ENCODE measurements around the gene MYF5.

Gene MYF5

DNA sequence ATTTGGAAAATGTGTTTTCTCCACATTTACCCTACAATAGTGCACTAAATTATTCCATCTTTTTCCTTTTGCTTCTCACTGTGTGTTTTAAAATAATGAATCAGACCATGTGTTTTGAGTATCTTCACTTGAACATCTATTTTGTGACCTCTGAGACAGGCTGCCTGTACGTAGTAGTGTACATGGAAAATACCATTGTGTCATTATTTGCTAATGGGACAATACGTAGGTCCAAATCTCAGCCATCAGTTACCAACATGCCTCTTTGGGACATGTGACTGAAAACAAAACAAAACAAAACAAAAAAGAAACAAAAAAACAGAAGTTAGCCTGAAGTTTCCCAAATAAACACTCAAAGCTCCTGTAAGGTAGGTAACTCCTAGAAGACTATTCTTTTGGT, 16.4 kb upstream of the MYF5 start:
- Mint-ChIP-seq H3K27ac (no peak overlapping the region), H3K27me3 (no peaks in the 10 kb centered on the region), H3K4me3 (no peak overlapping the region), H3K4me1 (peaks cover 10% of the 10 kb centered on the region), H3K36me3 (no peaks in the 10 kb centered on the region), H3K9me3 (no peaks in the 10 kb centered on the region)
- no peak for ATAC-seq

DNA sequence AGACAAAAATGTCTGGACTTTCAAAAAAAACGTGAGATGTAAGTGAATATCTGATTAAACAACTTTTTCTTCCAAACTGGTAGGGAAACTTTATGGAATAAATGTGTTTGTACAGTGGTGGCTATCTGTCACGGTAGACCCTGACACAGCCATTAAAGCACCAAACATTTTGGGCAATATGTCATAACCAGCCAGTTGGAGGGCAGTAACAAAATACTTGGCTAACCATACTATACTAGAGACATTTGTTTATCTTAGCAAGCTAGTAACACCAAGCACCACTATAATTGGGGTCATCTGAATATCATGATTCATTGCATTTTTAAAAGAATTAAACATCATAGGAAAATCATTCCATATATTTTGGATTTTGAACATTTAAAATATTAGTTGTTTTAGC, 15.3 kb upstream of the MYF5 start:
- H3K4me1 Mint-ChIP-seq: peaks cover 10% of the 10 kb centered on the region
- no peaks in the 10 kb centered on the region for H3K27me3 Mint-ChIP-seq
- H3K9me3 Mint-ChIP-seq: no peaks in the 10 kb centered on the region
- ATAC-seq: no peak
- H3K36me3 Mint-ChIP-seq: no peaks in the 10 kb centered on the region
- no peak overlapping the region for H3K27ac Mint-ChIP-seq
- no peak overlapping the region for H3K4me3 Mint-ChIP-seq

DNA sequence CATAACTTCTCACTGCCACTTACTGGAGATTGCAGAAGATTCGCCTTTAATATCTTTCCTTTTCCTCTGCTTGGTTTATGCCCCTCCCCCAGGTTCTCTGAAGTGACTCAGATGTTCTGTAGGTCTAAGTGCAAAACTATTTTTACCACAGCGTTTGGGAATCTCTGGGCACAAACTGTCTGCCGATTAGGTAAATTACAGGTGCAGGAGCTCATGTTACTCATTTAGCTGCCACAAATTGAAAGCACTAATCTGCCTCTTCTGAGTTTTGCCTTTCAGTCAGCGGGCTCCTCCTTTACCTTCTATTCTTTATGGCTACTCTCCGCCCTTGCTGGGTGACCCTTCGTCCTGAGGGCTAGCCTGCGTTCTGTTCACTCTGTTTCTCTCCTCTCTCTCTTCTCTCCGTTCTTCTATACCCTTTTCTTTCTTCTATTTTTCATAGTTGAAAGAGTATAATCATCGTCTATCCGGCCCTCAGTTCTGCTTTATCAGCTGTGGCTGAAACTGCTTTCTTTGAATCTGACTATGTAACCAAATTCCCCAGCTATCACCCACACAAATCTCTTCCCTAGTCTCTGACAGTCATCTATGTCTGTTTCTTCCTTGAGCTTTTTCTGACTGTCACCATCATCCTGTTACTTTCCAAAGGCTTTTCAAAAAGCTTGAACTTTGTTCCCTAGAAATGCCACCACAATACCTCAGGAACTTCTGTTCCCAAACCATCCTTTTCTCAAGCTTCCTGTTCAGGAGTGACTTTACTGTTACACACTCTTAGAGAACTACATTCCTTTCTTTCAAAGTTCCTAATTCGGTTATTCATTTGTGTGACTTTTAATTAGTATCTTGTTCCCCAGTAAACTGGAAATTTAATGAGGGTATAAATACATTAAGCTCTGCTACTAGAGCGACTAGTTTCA, 13.6 kb upstream of the MYF5 start:
- no peaks in the 10 kb centered on the region for H3K9me3 Mint-ChIP-seq
- peak overlapping the region; percentile 40 for H3K4me3 Mint-ChIP-seq
- peaks cover 10% of the 10 kb centered on the region for H3K4me1 Mint-ChIP-seq
- peak; percentile 31 for ATAC-seq
- no peak overlapping the region for H3K27ac Mint-ChIP-seq
- no peaks in the 10 kb centered on the region for H3K36me3 Mint-ChIP-seq
- H3K27me3 Mint-ChIP-seq: peaks cover 10% of the 10 kb centered on the region

DNA sequence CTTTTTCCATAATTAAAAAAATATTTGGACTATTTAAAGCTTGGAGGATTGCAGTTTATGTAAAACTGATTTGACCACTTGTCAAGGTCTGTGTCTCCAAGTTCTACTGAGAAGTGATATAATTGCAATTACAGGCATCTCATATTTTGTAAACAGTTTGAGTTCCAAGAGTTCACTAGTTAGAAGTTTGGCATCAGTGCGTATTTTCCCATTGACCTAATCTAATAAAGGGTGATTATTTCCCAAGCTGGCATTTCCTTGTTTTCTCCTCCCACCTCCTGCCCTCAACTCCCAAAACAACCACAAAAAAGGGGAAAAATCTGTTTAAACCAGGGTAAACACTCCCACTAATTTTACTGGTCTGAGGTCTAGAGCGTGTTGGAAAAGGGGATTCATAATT, 12.3 kb upstream of the MYF5 start:
- H3K27ac Mint-ChIP-seq: no peak overlapping the region
- no peaks in the 10 kb centered on the region for H3K36me3 Mint-ChIP-seq
- no peak for ATAC-seq
- H3K9me3 Mint-ChIP-seq: no peaks in the 10 kb centered on the region
- peaks cover 10% of the 10 kb centered on the region for H3K4me1 Mint-ChIP-seq
- no peak overlapping the region for H3K4me3 Mint-ChIP-seq
- H3K27me3 Mint-ChIP-seq: peaks cover 22% of the 10 kb centered on the region

DNA sequence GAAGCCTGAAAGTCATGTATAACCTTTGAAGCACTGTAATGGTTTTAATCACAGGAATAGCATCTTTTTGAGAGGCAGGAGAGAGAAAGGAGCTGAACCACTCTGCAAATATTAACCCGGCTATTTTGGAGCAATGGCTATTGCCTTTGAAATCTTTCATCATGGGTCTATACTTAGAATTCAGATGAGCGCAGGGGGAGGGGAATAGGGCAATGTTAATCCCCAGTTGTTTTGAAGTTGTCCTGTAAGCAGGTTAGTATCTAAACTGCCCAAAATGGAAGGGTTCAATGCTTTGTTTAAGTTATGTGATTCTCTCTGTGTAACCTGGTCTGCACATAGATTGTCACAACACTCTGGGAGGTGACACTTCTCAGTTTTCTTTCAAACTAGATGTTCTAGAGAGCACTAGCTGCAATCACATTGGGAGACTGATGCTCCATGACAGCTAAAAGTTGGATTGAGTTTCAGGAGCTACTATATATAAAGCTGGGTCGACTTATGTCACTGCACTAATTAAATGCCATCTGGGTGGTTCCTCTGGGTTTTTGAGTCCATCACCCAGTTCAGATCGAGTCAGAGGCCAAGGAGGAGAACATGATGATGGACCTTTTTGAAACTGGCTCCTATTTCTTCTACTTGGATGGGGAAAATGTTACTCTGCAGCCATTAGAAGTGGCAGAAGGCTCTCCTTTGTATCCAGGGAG, 9.4 kb upstream of the MYF5 start, which contains the start of gene MYF6:
Gene MYF6, plus strand, starts transcription at position 509 of the 704 bp plus-strand sequence. Its CDS starts 86 bp downstream, at position 595.
- Mint-ChIP-seq H3K36me3 (no peaks in the 10 kb centered on the region), H3K4me1 (peaks cover 10% of the 10 kb centered on the region), H3K4me3 (no peak within 1 kb of the TSS), H3K27me3 (peaks cover 37% of the 10 kb centered on the region), H3K27ac (no peak within 1 kb of the TSS), H3K9me3 (no peaks in the 10 kb centered on the region)
- no peak for ATAC-seq

DNA sequence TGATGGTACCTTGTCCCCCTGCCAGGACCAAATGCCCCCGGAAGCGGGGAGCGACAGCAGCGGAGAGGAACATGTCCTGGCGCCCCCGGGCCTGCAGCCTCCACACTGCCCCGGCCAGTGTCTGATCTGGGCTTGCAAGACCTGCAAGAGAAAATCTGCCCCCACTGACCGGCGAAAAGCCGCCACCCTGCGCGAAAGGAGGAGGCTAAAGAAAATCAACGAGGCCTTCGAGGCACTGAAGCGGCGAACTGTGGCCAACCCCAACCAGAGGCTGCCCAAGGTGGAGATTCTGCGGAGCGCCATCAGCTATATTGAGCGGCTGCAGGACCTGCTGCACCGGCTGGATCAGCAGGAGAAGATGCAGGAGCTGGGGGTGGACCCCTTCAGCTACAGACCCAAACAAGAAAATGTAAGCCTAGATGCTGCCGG, 8.9 kb upstream of the MYF5 start:
- ATAC-seq: no peak
- H3K27me3 Mint-ChIP-seq: peaks cover 42% of the 10 kb centered on the region
- peaks cover 8% of the 10 kb centered on the region for H3K4me1 Mint-ChIP-seq
- H3K27ac Mint-ChIP-seq: no peak overlapping the region
- no peaks in the 10 kb centered on the region for H3K36me3 Mint-ChIP-seq
- no peak overlapping the region for H3K4me3 Mint-ChIP-seq
- no peaks in the 10 kb centered on the region for H3K9me3 Mint-ChIP-seq

DNA sequence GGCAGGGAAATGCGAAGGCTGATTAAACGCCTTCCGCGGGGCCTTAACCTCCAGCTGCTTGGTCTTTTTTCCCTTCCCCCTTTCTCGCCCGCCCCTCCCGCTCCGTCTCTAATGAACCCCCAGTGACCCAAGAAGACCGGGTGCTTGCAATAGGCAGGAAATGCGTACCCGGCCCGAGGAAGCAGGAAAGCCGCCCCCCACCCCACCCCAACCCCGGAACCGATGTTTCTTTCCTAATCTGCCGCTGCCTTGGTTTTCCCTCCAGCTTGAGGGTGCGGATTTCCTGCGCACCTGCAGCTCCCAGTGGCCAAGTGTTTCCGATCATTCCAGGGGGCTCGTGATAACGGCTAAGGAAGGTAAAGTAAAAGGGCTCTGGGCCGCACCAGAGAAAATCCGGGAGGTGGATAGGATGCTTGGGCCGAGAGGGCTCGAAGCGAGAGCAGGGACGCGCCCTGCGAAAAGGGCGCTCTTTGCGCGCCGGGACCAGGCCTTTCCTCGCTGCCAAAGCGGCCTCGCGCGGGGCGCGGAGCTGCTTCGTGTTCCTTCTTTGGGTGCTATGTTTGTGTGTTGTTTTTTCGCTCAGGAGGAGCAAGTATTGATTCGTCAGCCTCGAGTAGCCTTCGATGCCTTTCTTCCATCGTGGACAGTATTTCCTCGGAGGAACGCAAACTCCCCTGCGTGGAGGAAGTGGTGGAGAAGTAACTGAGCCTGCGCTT, 8.3 kb upstream of the MYF5 start:
- Mint-ChIP-seq H3K27ac (no peak overlapping the region), H3K36me3 (no peaks in the 10 kb centered on the region), H3K4me1 (peaks cover 2% of the 10 kb centered on the region), H3K4me3 (no peak overlapping the region), H3K9me3 (no peaks in the 10 kb centered on the region), H3K27me3 (peaks cover 47% of the 10 kb centered on the region)
- no peak for ATAC-seq

DNA sequence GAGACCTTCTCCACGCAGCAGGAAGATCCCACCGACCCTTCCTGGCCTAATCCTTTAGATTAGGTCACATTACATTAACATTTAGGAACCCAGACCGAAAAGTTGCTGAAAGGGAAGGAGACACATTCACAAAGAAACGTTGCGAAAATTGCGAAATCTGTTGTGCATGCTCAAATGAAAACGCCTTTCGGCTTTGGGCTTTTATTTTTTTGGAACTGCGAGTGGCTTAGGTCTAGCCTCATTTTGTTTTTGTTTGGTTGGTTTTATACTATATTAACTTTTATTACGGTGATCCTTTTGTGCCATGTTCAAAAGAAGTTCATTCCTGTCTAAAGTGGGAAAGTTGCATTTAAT, 7.8 kb upstream of the MYF5 start:
- ATAC-seq: no peak
- H3K36me3 Mint-ChIP-seq: no peaks in the 10 kb centered on the region
- peaks cover 52% of the 10 kb centered on the region for H3K27me3 Mint-ChIP-seq
- peaks cover 3% of the 10 kb centered on the region for H3K4me1 Mint-ChIP-seq
- H3K4me3 Mint-ChIP-seq: no peak overlapping the region
- H3K27ac Mint-ChIP-seq: no peak overlapping the region
- H3K9me3 Mint-ChIP-seq: no peaks in the 10 kb centered on the region

DNA sequence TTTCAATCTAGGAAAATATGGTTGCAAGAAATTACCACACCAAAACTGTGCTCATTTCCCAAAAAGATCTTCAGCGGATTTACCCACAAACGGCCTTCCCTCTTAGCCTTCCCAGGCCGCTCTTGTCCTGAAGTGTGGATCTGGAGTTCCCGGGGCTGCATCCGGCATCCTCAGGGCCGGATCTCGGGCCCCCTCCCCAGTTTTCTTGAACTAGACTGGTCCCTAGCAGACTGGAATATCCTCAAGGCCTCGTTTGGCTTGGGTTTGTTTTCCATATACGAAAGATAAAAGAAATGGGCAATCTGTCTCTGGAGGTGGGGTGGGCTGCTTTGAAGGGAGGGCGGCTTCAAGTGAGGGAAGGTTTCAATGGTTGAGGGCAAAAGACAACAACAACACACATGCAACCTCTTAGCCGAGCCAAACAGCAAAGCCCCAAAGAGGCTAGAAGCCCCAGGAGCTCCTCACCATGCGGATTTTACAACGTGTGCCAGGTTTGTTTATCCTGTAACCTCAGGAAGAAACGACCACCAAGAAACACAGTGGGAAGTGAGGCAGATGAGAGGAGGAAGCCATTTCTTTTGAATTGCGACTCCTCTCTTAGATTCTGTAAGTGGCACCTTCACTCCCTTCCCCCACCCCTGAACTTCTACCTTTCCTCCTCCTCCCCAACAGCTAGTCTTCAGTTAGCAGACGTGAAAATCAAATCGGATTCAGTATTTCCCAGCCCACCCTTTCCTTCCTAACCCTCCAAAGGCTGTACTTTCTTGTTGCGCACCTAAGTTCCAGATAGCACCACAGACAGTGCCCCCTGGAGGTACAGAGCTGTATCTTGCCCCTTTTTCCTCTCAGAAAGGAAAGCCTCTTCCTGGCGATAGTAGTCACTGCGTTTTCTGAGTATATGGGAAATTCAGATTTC, 6.6 kb upstream of the MYF5 start:
- Mint-ChIP-seq H3K4me1 (peaks cover 6% of the 10 kb centered on the region), H3K9me3 (no peaks in the 10 kb centered on the region), H3K4me3 (no peak overlapping the region), H3K36me3 (no peaks in the 10 kb centered on the region), H3K27ac (no peak overlapping the region), H3K27me3 (peaks cover 64% of the 10 kb centered on the region)
- ATAC-seq: no peak

DNA sequence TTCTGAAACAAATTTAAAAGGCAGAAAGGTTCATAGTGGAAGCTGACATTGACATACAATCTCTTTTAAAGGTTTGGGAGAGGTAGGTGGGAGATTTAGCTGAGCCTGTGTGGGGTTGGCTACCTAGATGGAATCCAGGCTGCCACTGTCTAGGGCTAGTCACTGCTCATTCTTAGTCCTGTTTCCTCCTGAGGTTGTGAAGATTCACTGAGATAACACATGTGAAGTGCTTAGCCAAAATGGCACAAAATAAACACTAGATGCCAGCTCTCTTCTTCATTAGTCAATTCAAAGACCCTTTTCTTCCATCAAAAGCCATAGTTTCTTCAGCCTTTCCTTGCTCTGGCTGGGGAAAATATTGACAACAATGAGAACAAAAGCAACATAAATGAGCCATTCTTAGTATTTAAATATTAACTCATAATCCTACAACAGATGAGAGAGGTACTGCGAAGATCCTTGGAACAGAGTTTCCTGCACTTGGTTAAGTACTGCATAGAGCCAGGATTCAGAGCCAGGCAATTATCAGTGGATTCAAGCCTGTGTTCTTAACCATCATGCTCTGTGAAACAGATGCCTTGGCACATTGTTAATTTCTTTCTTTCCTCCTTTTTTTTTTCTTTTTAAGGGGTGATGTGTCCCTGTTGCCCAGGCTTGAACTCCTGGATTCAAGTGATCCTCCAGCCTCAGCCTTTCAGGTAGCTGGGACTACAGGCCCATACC, 5.8 kb upstream of the MYF5 start:
- Mint-ChIP-seq H3K27ac (no peak overlapping the region), H3K4me3 (no peak overlapping the region), H3K36me3 (no peaks in the 10 kb centered on the region), H3K4me1 (peaks cover 6% of the 10 kb centered on the region), H3K27me3 (peaks cover 72% of the 10 kb centered on the region), H3K9me3 (no peaks in the 10 kb centered on the region)
- no peak for ATAC-seq

DNA sequence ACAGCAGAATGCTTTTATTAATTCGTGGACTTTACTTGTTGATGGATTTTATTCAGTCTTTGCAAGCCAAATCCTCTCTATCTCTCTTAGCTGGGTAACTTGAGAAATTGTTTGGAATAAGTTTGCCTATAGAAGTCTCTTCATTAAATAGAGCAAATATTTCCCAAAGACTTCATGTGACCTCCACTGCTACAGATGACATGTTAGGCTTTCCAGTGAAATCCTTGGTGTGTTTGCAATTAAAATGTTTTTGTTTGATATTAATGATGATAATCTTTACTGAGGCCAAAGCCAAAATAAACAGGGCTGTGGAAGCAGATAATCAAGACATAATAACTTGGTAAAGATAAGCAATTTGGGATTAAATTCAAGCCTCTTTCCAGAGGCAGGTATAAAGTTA, 4.8 kb upstream of the MYF5 start:
- Mint-ChIP-seq H3K4me3 (no peak overlapping the region), H3K27me3 (peaks cover 82% of the 10 kb centered on the region), H3K9me3 (no peaks in the 10 kb centered on the region), H3K36me3 (no peaks in the 10 kb centered on the region), H3K4me1 (peaks cover 6% of the 10 kb centered on the region), H3K27ac (no peak overlapping the region)
- no peak for ATAC-seq

DNA sequence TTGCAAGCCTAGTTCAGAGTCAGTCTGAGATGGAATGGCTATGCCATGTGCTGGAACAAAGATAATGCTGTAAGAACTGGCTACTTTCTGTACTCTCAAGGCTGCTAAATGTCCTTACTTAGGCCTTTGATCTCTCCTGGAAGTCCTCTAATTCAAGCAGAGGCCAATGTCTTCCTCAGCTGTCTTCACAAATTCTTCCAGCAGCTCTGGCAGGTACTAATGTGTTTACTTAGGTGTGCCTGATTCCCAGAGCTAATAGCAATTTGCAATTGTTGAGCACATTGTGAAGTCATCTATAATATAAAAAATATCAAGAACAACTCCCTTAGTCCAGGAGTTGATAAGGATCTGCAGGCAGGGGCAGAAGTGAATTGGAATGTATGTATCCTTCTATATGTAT, 3.8 kb upstream of the MYF5 start:
- Mint-ChIP-seq H3K27ac (no peak overlapping the region), H3K27me3 (peaks cover 76% of the 10 kb centered on the region), H3K4me1 (peaks cover 6% of the 10 kb centered on the region), H3K9me3 (no peaks in the 10 kb centered on the region), H3K4me3 (no peak overlapping the region), H3K36me3 (no peaks in the 10 kb centered on the region)
- no peak for ATAC-seq

DNA sequence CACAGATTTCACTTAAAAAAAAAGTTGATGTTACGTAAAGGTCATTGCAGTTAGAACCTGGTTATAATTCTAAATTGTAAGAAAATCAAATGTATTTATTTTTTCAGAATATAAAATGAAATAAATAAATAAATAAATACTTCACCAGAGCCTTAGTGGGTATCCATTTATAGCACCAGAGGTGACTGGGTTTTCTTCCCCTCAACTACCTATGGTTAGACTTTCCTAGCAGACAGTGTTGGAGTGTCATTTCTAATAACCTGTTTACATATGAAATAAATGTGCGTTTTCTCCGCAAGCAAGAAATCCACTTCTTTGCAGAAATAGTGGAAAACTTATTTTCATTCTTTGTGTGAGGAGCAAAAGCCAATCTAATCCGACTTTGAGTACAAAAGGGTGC, 3.3 kb upstream of the MYF5 start:
- H3K36me3 Mint-ChIP-seq: no peaks in the 10 kb centered on the region
- ATAC-seq: no peak
- peaks cover 6% of the 10 kb centered on the region for H3K4me1 Mint-ChIP-seq
- H3K27ac Mint-ChIP-seq: no peak overlapping the region
- H3K4me3 Mint-ChIP-seq: no peak overlapping the region
- peaks cover 70% of the 10 kb centered on the region for H3K27me3 Mint-ChIP-seq
- no peaks in the 10 kb centered on the region for H3K9me3 Mint-ChIP-seq

DNA sequence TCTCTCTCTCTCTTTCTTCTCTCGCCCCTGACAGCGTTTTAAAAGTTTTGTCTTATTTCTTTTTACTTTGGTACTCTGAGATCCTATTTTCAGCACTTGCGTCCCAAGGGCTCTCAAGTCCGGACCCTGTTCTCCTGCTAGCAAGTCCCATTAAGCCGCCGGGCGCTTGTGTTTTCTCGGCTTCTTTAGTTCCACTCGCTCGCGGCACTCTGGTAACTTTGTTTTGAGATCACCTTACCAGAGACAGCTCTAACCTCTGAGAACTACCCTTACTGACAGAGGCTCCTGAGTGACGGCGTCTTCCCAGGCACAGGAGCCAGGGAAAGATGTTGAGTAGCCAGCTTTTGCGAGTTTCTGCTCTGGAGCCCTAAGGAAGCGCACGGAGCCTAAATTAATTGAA, 2.7 kb upstream of the MYF5 start:
- no peaks in the 10 kb centered on the region for H3K9me3 Mint-ChIP-seq

More for the DNA sequence above, 2.7 kb upstream of the MYF5 start:
- peaks cover 6% of the 10 kb centered on the region for H3K4me1 Mint-ChIP-seq
- no peaks in the 10 kb centered on the region for H3K36me3 Mint-ChIP-seq
- H3K27ac Mint-ChIP-seq: no peak overlapping the region
- no peak overlapping the region for H3K4me3 Mint-ChIP-seq
- no peak for ATAC-seq
- peaks cover 64% of the 10 kb centered on the region for H3K27me3 Mint-ChIP-seq
